Measurements from ENCODE around the gene SRSF3.
"Not testable (repeated sequence)": the region's sequence is repeated elsewhere in the genome, so short reads cannot be mapped to it uniquely, and the experiment has no call there.

Gene SRSF3

GRCh38 chr6:36576578-36576977 lies 17.6 kb upstream of the SRSF3 start:
- no peak for DNase-seq (ENCODE audit: low read depth)

- DNase-seq (ENCODE audit: low read depth) = no peak
These were observed 16.9 kb upstream of the SRSF3 start for GRCh38 chr6:36577301-36577700.

GRCh38 chr6:36578030-36578429 lies 16.1 kb upstream of the SRSF3 start:
- DNase-seq (ENCODE audit: low read depth) = no peak

- DNase-seq (ENCODE audit: low read depth) = no peak
These were observed 15.7 kb upstream of the SRSF3 start for GRCh38 chr6:36578431-36578830.

GRCh38 chr6:36580184-36580526 lies 14.0 kb upstream of the SRSF3 start:
- DNase-seq (ENCODE audit: low read depth) = no peak

- no peak for DNase-seq (ENCODE audit: low read depth)
These were observed 12.4 kb upstream of the SRSF3 start for GRCh38 chr6:36581716-36582115.

GRCh38 chr6:36586606-36587005 lies 7.6 kb upstream of the SRSF3 start:
- no peak for DNase-seq (ENCODE audit: low read depth)

- DNase-seq (ENCODE audit: low read depth) = not testable (repeated sequence)
These were observed 5.1 kb upstream of the SRSF3 start for GRCh38 chr6:36589025-36589400.

GRCh38 chr6:36590237-36590636 lies 3.9 kb upstream of the SRSF3 start:
- no peak for DNase-seq (ENCODE audit: low read depth)

- DNase-seq (ENCODE audit: low read depth) = no peak
These were observed 1.9 kb upstream of the SRSF3 start for GRCh38 chr6:36592221-36592655.

- DNase-seq (ENCODE audit: low read depth) = no peak
These were observed 563 bp upstream of the SRSF3 start for GRCh38 chr6:36593569-36594028.

GRCh38 chr6:36594816-36595643 lies 868 bp downstream of the SRSF3 start:
- DNase-seq (ENCODE audit: low read depth) = no peak

GRCh38 chr6:36596356-36596755 lies 2.2 kb downstream of the SRSF3 start:
- no peak for DNase-seq (ENCODE audit: low read depth)

- no peak for DNase-seq (ENCODE audit: low read depth)
These were observed 3.6 kb downstream of the SRSF3 start for GRCh38 chr6:36597775-36598174.

- no peak for DNase-seq (ENCODE audit: low read depth)
These were observed 4.2 kb downstream of the SRSF3 start for GRCh38 chr6:36598326-36598725.

GRCh38 chr6:36598739-36599318 lies 4.7 kb downstream of the SRSF3 start:
- DNase-seq (ENCODE audit: low read depth) = no peak

GRCh38 chr6:36599791-36600209 lies 5.6 kb downstream of the SRSF3 start:
- DNase-seq (ENCODE audit: low read depth) = peak; percentile 47

- no peak for DNase-seq (ENCODE audit: low read depth)
These were observed 6.5 kb downstream of the SRSF3 start for GRCh38 chr6:36600564-36601146.

- DNase-seq (ENCODE audit: low read depth) = not testable (repeated sequence)
These were observed 7.7 kb downstream of the SRSF3 start for GRCh38 chr6:36601818-36602217.

- DNase-seq (ENCODE audit: low read depth) = no peak
These were observed 9.3 kb downstream of the SRSF3 start for GRCh38 chr6:36603222-36604089.

GRCh38 chr6:36604090-36605060 lies 10.2 kb downstream of the SRSF3 start:
- DNase-seq (ENCODE audit: low read depth) = no peak

Data from activated gamma-delta T cell treated with anti-CD3 and anti-CD28 coated beads, Interleukin-2, amount 50 U/mL, for 16 hours (primary cell).